Smooth muscle cell (in vitro differentiated cells): ENCODE measurements around the gene SOX8. TPM values are rescaled to one million over a fixed set of nuclear protein-coding genes. Genes with fewer than 3 reads are reported as not detected.

Experiments used
- DNase-seq: peaks from one replicate; lab custom pipeline; 2025; ENCODE audit not compliant: unreplicated experiment; lab: John Stamatoyannopoulos, UW
- H2AFZ ChIP-seq: fragments of 200-600 bp; sonication (generic); 2 replicates; pipeline ENCODE4 v1.6.0; 2016; ENCODE audit warnings: antibody characterized with exemption, low read depth, mild to moderate bottlenecking
- H3F3A ChIP-seq: fragments of 200-600 bp; sonication (generic); 2 replicates; pipeline ENCODE4 v1.6.0; 2017; ENCODE audit warnings: antibody characterized with exemption, low read depth
- H3K27ac ChIP-seq: fragments of 200-600 bp; sonication (generic); 2 replicates; pipeline ENCODE4 v1.5.1; 2016; ENCODE audit warnings: low read depth, mild to moderate bottlenecking
- H3K27me3 ChIP-seq: fragments of 200-600 bp; sonication (generic); 2 replicates; pipeline ENCODE4 v1.6.1; 2016; ENCODE audit warnings: low read depth, mild to moderate bottlenecking
- H3K36me3 ChIP-seq: fragments of 200-600 bp; sonication (generic); 2 replicates; pipeline ENCODE4 v1.5.1; 2016; ENCODE audit warnings: low read depth
- H3K4me1 ChIP-seq: fragments of 200-600 bp; sonication (generic); 2 replicates; pipeline ENCODE4 v1.5.1; 2016; ENCODE audit warnings: low read depth
- H3K4me2 ChIP-seq: fragments of 200-600 bp; sonication (generic); 2 replicates; pipeline ENCODE4 v1.6.0; 2016; ENCODE audit warnings: mild to moderate bottlenecking
- H3K4me3 ChIP-seq: fragments of 200-600 bp; sonication (generic); 2 replicates; pipeline ENCODE4 v1.5.1; 2016; ENCODE audit warnings: mild to moderate bottlenecking
- H3K79me2 ChIP-seq: fragments of 200-600 bp; sonication (generic); 2 replicates; pipeline ENCODE4 v1.6.0; 2016; ENCODE audit warnings: low read depth, mild to moderate bottlenecking
- H3K9ac ChIP-seq: fragments of 200-600 bp; sonication (generic); 2 replicates; pipeline ENCODE4 v1.6.0; 2016; ENCODE audit warnings: low read depth
- H3K9me3 ChIP-seq: fragments of 200-600 bp; sonication (generic); replicated peaks from 2 replicates; pipeline ENCODE4 v1.5.1; 2016; ENCODE audit warnings: low read depth
- H4K20me1 ChIP-seq: fragments of 200-600 bp; sonication (generic); 2 replicates; pipeline ENCODE4 v1.6.0; 2016; ENCODE audit warnings: low read depth
- WGBS: methylation state at CpG from one replicate; pipeline ENCODE4 v1.1.7; 2016; ENCODE audit warnings: low lambda C conversion rate; 5-methylcytosine and 5-hydroxymethylcytosine counted together
- polyA plus RNA-seq: library from polyadenylated mRNA; unstranded; fragments of >200 nt; fragmentation: Nextera tagmentation; extraction: Ambion mirVana; gene quantifications from 2 replicates; pipeline ENCODE4 v1.2.1, GENCODE V29; 2016
- total RNA-seq: library from RNA; depleted of rRNA; stranded (reverse); fragments of >200 nt; gene quantifications from 2 replicates; pipeline ENCODE4 v1.2.3, GENCODE V29; 2014
- TF ChIP-seq, protein P1 (sequence below): fragments of 200-600 bp; sonication (generic); IDR thresholded peaks from 2 replicates; pipeline ENCODE4 v1.5.1; 2017; ENCODE audit warnings: borderline replicate concordance, mild to moderate bottlenecking, antibody characterized with exemption; ENCODE audit not compliant: insufficient read depth, poor library complexity, severe bottlenecking

SOX8 gene
- total and polyA plus RNA-seq, 2 experiments from 2014 or later: 1.8 to 3.5 TPM

- Histone ChIP-seq H3K4me3 (no peak overlapping the region), H3K36me3 (no peaks in the 10 kb centered on the region), H3F3A (no peaks in the 10 kb centered on the region), H3K27me3 (no peaks in the 10 kb centered on the region), H3K79me2 (no peaks in the 10 kb centered on the region), H3K4me2 (no peak overlapping the region), H3K4me1 (no peaks in the 10 kb centered on the region), H2AFZ (no peak overlapping the region), H3K9me3 (no peaks in the 10 kb centered on the region), H3K9ac (no peak overlapping the region), H4K20me1 (no peaks in the 10 kb centered on the region), H3K27ac (no peak overlapping the region)
- DNase-seq: no peak
- 89% methylated on average over 13 of the region's 16 CpGs for WGBS
- TF ChIP-seq, protein P1, sequence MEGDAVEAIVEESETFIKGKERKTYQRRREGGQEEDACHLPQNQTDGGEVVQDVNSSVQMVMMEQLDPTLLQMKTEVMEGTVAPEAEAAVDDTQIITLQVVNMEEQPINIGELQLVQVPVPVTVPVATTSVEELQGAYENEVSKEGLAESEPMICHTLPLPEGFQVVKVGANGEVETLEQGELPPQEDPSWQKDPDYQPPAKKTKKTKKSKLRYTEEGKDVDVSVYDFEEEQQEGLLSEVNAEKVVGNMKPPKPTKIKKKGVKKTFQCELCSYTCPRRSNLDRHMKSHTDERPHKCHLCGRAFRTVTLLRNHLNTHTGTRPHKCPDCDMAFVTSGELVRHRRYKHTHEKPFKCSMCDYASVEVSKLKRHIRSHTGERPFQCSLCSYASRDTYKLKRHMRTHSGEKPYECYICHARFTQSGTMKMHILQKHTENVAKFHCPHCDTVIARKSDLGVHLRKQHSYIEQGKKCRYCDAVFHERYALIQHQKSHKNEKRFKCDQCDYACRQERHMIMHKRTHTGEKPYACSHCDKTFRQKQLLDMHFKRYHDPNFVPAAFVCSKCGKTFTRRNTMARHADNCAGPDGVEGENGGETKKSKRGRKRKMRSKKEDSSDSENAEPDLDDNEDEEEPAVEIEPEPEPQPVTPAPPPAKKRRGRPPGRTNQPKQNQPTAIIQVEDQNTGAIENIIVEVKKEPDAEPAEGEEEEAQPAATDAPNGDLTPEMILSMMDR: no peak
These were observed 25.8 kb downstream of the SOX8 start for GRCh38 chr16:1007284-1007850.

DNA sequence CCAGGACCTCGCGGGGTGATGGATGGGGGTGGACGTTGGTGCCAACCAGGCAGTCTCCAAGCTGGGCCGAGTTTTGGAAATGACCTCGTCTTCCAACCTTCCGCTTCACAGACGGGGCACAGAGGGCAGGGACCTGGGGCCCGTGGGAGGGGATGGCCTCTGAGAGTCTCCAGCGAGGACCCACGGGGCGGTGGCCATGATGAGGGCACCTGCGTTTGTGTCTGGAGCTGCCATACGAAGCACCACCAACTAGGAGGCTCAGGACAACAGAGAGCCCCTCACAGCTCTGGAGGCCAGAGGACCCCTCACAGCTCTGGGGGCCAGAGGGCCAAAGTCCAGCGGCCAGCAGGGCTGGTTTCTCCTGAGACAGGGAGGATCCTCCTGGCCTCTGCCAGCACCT, 26.5 kb downstream of the SOX8 start:
- no peak overlapping the region for H2AFZ ChIP-seq
- H3F3A ChIP-seq: no peaks in the 10 kb centered on the region
- 94% methylated on average over 14 of the region's 14 CpGs for WGBS
- H3K4me2 ChIP-seq: no peak overlapping the region
- no peak overlapping the region for H3K27ac ChIP-seq
- no peaks in the 10 kb centered on the region for H3K27me3 ChIP-seq
- TF ChIP-seq, protein P1: no peak
- no peaks in the 10 kb centered on the region for H3K4me1 ChIP-seq
- H3K36me3 ChIP-seq: no peaks in the 10 kb centered on the region
- no peak overlapping the region for H3K9ac ChIP-seq
- no peaks in the 10 kb centered on the region for H3K79me2 ChIP-seq
- DNase-seq: no peak
- no peak overlapping the region for H3K4me3 ChIP-seq
- no peaks in the 10 kb centered on the region for H4K20me1 ChIP-seq
- no peaks in the 10 kb centered on the region for H3K9me3 ChIP-seq

DNA sequence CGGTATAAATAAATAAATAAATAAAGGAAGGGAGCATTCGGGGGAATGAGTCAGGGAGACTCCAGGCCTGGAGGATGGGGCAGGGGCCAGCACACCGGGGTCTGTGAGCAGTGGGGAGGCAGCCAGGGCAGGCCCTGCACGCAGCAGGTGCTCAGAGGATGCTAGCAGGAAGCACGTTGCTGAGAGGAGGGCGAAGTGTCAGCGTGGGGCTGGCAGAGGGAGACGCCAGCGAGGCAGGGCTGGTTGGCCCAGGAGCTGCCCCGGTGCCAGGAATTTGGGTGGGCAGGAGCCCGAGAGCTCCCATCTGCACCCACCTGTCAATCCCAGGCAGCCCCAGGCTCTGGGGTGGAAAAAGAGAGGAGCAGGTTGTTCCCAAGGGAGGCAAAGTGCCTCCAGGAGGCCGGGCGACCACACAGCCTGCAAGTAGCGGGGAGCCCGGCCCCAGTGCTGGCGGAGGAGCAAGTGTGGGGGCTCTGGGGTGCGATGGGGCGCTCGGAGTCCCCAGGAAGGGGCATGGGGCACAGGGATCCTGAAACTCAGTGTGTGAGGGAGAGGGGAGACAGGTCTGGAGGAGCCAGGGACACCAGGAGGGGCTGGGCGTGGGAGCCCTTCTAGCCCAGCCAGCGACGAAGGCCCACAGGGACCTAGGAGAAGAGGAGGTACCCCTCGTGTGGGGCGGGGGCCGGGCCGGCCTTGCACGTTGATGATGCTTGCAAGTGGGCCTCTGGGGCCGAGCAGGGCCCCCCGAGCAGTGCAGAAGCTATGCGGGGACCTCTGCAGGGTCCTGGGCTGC, 28.0 kb downstream of the SOX8 start:
- H3K36me3 ChIP-seq: no peaks in the 10 kb centered on the region
- H3F3A ChIP-seq: no peaks in the 10 kb centered on the region
- TF ChIP-seq, protein P1: no peak
- DNase-seq: no peak
- WGBS: 90% methylated on average over 30 of the region's 30 CpGs
- no peak overlapping the region for H3K4me2 ChIP-seq
- H4K20me1 ChIP-seq: no peaks in the 10 kb centered on the region
- no peak overlapping the region for H2AFZ ChIP-seq
- H3K4me1 ChIP-seq: peaks cover 3% of the 10 kb centered on the region
- H3K27me3 ChIP-seq: no peaks in the 10 kb centered on the region
- no peak overlapping the region for H3K9ac ChIP-seq
- no peak overlapping the region for H3K27ac ChIP-seq
- H3K79me2 ChIP-seq: no peaks in the 10 kb centered on the region
- no peaks in the 10 kb centered on the region for H3K9me3 ChIP-seq
- H3K4me3 ChIP-seq: no peak overlapping the region
